Measurements from ENCODE around the gene SCN4B.
A peak's percentile ranks its signal among the peaks of the same experiment; 100 is the strongest.
"Not testable (repeated sequence)": the region's sequence is repeated elsewhere in the genome, so short reads cannot be mapped to it uniquely, and the experiment has no call there.

The SCN4B gene, protein sequence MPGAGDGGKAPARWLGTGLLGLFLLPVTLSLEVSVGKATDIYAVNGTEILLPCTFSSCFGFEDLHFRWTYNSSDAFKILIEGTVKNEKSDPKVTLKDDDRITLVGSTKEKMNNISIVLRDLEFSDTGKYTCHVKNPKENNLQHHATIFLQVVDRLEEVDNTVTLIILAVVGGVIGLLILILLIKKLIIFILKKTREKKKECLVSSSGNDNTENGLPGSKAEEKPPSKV

DNA sequence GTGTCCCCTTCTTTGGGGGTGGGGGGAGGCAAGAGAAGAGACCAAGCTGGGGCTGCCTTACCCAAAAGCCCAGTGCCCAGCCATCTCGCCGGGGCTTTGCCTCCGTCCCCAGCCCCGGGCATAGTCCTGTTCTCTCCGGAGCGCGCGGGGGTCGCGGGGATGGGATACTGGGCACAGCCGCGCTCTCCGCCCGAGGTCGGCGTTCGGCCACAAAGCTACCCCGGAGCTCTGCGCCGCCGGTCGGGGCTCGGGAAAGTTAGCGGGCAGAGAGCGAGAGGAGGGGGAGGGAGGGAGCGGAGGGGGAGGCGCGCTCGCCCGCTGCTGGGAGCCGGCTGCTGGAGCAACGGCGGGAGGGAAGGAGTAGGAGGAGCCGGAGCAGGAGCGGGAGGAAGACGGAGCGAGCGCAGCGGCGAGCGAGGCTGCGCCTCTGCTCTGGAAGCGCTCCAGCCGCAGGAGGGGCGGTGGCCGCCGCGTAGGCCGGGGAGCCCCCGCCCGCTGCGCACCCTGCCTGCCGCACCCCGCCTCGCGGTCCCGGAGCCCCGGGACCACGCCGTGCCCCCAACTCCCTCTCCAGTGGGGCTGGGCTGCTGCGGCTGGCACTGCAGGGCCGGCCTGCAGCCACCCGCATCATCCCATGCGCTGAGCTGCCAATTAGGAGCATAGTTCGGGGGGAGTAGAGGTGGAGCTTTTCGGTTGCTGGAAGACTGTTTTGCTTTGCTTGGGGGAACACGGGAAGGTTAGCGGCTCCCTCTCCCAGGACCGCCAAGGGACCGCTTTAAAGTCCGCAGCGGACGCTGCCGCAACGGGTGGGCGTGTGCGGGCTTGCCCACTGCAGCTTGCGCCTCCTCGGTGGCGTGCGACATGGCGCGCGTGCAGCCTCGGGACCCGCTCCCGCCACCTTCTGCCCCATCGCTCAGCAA is at the start of gene SCN4B:
TSS of gene SCN4B (minus strand) at position 272 of the 920 bp plus-strand sequence. CDS start at position 122, 150 bp downstream.
- DNase-seq = peak; percentile 20

DNA sequence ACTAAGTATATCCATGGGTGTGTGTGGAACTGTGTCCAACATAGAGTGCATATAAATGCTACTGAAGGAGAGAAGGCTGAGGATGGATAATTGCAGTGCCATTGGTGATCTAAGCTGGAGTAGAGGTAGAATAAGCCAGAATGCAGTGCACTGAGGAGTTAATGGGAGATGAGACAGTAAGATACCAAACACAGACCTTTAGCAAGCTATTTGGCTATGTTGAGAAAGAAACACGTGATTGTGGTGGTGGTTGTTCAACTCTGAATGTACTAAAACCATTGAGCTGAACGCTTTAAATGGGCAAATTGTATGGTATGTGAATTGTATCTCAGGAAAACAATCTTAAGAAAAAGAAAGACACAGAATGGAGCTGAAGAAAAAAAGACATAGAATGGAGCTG is 49.3 kb upstream of the SCN4B start:
- no peak for DNase-seq

DNA sequence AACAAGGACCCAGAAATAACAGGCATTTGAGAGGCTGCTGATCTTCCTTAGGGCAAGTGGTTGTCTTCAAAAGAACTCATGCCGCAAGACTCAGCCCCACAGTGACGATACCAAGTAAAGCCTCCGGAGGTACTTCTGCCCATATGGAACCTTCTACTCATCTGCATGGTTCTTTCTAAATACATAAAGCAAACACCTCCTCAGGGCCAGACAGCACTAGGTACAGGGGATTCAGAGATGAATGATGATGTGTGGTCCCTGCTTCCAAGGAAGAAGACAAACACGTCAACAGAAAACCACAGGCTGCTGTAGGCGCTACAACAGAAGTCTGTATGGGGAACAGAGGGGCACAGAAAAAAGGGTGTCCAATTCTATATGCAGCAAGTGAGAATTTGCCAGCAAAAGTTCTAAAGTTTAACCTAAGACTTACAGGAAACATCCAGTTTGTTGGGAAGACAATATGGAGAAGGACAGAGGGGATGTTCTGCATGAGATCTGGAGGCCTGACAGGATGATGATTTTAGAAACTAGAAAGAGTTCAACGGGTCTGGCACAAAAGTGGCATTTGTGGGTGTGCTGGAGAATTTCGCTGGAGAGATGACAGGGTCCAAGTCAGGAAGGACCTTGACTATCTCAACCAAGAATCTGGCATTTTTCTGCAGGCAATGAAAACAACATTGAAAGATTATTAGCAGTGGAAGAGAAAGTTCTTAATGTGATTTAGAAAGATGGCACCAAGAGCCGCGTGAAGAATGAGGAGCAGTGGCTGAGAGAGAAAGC is 48.5 kb upstream of the SCN4B start:
- DNase-seq = peak; percentile 36

DNA sequence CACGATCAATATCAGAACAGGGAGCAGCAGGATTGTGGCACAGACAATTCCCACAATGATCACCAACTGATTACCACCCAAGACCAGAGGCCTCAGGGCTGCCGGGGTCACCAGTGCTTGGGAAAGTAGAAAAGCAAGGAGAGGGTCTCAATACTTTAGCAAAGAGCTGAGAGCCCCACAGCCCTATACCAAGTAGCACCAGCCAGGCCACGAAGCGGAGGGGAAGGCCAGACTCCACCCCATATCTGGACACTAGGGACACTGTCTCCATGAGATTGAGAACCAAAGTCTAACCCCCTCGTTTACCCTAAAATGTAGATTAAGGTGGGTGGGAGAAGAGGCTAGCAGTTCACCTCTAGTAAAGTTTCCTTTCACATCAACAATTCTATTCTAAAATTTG is 47.9 kb upstream of the SCN4B start:
- DNase-seq = no peak

DNA sequence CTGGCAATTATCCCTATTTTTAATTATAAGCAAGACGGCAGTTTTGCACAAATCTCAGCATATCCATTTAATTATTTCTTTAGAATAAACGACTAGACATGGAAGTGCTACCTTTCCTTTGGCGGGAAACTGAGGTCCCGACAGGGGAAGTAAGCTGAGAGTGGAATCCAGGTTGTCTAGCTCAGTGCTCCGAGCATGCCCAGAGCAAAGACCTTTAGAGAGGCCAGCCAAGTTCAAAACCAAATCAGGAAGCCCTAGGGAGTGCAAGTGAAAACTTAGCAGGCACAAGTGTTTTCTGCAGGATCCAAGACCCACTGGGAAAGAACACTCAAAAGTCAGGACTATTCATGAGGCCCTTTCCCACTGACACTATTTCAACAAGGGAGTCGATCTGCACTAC is 46.5 kb upstream of the SCN4B start:
- no peak for DNase-seq

DNA sequence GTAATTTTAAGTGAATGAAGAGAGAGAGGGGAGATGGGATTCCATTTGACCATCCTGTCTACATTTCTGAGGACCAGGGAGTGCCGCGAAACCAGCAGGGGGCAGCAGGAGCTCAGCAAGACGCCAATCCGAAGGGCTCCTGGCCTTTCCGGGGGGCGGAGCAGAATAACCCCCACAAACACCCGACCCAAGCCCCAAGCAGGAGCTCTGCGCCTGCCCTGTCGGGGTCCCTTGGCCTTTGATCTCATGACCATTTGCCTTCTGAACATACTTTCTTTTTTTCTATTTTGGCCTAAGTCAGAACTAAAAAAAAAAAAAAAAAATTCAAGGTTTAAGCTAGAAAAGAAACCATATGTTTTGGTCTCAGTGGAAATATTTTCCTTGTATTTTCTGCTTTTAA is 45.7 kb upstream of the SCN4B start:
- DNase-seq = peak; percentile 91

DNA sequence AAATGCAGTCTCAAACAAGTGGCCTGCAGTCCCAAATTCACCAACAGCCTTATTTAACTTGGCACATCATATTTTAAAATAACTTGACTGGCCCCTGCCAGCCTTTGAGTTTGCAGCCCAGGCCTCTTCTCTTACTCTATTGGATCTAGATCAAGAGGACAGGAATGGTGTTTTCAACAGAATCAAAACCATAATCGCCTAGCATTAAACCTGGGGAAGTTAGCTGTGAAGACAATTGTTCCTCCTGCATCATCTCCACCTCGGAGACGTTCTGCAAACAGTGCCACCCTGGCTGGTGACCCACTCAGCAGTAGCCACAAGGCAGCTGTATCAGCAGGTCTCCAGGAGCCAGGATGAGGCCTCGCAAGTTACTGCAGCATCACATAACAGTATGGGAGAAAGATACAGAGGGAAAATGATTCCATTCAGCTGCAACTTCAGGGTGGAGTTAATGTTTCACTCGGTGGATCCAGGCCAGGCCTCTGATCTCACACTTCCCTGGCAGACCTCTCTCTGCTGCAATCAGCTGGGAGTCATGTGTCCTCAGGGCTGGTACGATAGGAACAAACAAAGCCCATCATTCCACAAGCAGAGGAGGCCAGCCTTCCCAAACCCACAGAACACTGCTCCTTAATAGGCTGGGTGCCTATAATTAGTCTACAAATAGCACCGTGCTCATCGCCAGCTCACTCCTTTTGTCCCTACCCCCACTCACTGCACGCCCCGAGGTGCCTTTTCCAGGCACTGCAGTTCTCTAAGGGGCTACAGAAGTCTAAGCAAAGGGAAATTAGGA is 42.4 kb upstream of the SCN4B start:
- DNase-seq = no peak

DNA sequence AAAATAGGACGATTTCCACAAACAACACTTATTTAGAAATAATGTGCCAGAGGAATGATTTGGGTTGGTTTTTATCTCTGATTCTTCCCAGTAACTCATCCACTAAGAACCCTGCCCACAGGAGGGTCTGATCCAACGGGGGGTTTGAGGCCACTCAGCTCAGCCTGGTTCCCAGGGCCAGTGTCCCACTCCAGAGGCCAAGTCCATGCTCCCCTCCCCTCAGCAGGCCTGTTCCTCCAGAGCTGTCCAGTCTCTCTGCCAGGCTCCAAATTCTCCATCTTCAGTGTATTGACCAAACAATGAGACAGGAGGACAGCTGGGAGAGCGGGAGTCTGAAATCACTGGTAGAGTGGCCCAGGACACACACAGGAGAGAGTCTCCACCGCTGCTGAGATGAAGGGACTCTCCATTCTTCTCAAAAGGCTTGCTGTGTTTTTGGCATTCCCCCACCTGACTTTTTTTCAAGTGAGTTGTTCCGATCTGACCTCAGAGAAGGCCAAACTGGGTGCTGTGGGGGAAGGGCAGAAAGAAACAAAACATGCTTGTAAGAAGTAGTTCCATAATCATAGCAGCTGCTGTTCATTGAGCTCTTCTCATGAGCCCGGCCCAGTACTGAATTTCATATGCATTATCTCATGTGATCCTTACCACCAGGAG is 41.4 kb upstream of the SCN4B start:
- no peak for DNase-seq

DNA sequence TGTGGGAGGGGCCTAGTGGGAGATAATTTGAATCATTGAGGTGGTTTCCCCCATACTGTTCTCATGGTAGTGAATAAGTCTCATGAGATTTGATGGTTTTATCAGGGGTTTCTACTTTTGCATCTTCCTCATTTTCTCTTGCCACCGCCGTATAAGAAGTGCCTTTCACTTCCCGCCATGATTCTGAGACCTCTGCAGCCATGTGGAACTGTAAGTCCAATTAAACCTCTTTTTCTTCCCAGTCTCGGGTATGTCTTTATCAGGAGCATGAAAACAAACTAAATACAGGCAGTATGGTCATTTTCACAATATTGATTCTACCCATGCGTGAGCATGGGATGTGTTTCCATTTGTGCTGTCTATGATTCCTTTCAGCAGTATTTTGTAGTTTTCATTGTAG is 40.2 kb upstream of the SCN4B start:
- not testable (repeated sequence) for DNase-seq

DNA sequence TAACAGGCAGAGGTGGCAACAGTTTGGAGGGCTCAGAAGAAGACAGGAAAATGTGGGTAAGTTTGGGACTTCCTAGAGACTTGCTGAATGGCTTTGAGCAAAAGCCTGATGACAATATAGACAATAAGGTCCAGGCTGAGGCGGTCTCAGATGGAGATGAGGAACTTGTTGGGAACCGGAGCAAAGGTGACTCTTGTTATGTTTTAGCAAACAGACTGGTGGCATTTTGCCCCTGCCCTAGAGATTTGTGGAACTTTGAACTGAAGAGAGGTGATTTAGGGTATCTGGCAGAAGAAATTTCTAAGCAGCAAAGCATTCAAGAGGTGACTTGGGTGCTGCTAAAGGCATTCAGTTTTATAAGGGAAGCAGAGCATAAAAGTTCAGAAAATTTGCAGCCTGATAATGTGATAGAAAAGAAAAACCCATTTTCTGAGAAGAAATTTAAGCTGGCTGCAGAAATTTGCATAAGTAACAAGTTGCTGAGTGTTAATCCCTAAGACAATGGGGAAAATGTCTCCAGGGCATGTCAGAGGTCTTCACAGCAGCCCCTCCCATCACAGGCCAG is 38.4 kb upstream of the SCN4B start:
- not testable (repeated sequence) for DNase-seq

DNA sequence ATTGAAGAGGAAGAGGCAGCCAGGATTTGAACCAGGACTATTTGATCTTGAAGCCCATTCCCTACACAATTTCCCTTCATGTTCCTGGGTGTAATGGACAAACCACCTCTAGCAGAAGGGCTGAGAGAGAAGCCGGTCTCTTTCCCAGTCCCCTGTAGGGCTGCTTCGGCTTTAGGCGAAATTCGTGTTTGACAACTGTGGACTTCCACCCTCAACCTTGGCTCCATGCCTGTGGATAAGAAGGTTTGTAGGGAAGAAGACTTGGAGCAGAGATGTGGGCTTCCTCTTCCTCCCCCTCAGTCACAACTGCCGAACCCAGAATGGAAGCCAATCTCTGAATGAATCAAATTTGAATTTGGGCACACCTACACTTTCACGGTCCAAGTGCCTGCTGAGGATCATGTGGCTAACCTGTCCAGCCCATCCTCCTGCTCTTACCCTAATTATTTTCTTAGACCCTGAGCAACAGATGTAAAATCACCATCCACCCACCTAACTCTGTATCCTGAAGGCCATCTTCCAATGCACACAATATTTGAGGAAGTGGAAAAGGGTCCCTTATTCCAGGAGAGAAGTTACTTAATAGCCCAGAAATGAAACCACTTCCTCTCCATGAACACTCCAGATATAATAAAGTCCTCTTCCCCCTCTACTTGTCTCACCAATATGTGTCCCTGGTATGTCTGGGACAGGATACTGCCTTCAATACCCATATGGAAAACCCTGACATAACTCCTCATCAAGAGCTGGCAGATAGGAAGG is 33.9 kb upstream of the SCN4B start:
- DNase-seq = no peak

DNA sequence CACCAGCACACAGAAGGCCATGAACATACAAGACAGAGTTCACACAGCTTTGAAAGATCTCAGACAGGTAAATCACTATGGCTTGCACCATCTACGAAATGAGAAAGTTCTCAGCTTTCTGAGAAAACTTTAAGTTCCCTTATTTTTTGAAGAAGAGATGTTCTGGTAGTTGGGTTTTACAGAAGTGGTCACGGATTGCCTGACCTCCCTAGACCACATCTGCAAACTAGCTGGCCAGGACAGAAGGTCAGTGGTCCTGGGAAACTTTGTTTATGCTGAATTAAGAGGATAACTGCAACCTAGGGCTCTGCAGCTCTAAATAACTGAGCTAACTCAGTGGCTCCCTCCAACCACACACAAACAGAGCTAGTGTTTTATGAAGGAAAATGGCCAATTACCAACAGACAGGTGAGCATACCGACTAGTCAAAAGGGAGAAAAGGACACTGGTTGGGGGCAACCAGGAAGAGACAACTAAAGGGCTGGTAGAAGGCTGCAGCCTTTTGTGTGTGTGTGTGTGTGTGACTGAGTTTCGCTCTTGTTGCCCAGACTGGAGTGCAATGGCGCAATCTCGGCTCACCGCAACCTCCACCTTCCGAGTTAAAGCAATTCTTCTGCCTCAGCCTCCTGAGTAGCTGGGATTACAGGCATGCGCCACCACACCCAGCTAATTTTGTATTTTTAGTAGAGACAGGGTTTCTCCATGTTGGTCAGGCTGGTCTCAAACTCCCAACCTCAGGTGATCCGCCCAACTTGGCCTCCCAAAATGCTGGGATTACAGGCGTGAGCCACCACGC is 32.4 kb upstream of the SCN4B start:
- DNase-seq = no peak

DNA sequence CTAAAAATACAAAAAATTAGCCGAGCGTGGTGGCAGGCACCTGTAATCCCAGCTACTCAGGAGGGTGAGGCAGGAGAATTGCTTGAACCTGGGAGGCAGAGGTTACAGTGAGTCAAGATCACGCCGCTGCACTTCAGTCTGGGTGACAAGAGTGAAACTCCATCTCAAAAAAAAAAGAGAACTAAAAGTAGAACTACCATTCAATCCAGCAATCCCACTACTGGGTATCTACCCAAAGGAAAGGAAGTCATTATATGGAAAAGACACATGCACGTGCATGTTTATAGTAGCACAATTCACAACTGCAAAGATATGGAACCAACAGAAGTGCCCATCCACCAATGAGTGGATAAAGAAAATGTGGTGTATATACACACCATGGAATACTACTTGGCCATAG is 31.1 kb upstream of the SCN4B start:
- DNase-seq = not testable (repeated sequence)

DNA sequence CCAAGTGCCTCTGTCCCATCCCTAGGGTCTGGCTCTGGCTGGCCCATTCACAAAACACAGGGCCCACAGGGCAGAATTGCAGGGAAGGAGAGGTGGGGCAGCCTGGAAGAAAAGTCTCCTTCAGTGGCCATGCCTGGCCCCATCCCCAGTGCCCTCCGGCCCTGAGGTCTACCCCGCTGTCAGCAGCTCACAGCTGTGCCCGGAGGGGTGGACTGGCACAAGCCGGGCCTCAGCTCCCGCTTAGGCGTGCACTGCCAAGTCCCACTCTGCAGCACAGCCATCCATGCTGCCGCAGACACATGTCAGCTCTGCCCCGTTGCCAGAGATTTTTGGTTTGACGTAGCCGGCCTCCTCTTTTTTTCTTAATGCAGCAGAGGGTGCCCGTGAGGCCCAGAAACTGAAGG is 27.7 kb upstream of the SCN4B start:
- DNase-seq = no peak

DNA sequence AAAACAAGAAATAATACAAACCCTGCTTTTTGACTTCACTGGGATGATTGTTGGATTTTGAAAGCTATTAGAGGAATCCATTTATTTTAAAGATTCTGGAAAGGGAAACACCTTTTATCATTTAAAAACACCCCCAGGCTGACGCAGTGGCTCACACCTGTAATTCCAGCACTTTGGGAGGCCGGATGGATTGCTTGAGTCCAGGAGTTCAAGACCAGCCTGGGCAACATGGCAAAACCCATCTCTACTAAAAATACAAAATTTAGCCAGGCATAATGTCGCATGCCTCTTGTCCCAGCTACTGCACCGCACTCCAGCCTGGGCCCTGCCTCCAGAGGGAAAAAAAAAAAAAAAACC is 24.1 kb upstream of the SCN4B start:
- DNase-seq = no peak

DNA sequence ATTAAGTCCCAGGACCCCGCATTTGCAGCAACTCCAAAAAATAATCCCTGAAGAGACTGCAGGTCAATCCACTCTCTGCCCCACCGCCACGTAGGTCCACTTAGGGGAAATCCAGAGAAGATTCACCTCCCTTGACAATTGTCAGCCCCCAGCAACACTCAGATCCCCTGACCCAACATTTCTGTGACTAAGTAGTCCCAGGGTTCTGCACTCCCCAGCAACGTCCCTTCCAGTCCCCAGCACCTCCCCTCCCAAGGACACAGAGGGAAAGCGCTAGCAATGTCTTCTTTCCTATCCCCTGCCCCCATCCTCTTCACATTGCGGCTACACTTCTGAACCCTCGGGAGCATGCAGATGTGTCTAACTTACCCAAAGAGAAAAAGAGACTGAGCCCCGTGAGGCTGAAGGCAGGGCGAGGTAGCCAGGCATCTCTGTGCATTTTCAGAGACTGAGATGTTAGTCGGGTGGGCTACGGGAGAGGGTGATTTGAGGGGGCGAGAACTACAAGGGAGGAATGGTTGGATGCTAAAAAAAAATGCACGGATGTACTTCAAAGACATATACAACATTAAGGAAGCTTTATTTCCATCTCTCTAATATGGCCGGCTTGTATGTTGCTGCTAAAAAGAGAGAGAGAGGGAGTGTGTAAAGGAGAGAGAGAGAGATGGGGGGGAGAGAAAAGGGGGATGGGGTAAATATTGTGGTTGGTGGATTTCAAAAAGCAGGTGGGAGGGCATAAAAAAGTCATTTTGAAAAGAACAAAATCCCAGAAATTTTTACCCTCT is 23.6 kb upstream of the SCN4B start, which contains the start of gene SCN2B:
TSS of gene SCN2B (minus strand) at position 647 of the 785 bp plus-strand sequence. CDS start at position 439, 208 bp downstream.
- DNase-seq = no peak

DNA sequence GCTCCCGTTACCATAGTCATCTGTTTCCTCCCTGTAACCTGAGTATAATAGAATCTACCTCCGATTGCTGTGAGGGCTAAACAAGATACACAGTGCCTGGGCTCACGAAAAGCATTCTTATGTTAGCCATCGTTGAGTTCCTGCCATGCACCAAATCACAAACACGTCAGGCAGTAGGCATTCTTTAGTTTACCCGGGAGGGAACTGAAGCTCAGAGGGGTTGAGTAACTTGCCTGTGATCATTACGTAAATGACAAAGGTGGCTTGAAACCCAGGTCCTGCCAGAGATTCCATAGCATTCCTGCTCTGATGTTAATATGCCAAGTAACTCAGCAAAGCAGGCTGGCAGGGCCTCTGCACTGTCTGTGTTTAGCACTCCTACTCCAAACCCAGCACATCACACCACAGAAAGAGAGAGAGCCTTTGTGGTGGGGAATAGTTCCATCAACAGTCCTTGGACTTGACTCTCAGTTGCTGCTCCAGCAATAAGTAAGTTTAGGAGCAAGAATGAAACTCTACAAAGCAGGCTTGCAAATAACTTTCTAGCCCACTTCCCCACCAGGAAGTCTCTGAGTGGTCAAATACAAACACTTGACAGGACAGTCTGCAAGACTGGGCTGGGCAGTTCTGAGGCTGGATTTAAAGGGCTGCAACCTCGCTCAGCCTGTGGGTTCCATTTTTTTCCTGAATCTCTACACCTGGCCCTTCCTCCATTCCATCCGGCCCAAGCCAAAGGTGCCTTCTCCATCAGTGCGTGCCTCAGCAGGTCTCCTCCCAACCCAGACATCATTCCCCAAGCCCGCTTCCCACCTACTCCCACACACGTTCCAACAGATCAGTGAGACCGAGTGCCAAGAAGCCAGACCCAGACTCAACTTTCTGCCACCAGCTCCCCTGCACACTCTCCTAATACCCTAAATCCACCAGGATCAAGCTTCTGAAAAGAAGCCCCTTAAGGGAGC is 22.7 kb upstream of the SCN4B start:
- no peak for DNase-seq

DNA sequence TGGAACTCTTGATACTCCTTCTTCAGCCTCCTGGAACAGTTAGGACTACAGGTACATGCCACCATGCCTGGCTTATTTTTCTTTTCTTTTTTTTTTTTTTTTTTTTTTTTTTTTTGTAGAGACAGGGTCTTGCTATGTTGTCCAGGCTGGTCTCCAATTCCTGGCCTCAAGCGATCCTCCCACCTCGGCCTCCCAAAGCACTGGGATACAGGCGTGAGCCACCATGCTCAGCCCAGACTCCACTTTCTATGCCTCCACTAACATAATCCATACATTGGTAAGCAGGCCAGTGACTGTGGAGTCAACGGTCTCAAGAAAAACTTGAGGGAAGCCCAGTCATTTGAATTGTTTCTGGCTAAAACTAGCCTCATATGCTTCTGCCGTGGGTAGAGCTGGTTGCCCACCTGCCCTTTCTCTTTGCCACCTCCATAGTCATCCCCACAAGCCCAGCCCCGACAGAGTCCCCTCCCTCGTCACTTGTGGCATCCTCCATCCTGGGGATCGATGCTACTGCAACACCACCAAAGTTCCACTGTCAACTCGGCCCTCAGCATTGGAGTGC is 21.5 kb upstream of the SCN4B start:
- no peak for DNase-seq
